Lung (tissue), 12 donors: ENCODE results near the gene LSM4. TPM values are rescaled to one million over a fixed set of nuclear protein-coding genes. Genes with fewer than 3 reads are reported as not detected.
A peak's percentile ranks its signal among the peaks of the same experiment; 100 is the strongest.

Experiments
- ATAC-seq: fragments of 200-7000 bp; cut with Tn5 transposase; one replicate; pipeline ENCODE4 v1.9.1; 2020; ENCODE audit warnings: moderate number of reproducible peaks; ENCODE audit not compliant: insufficient read depth, low FRiP score
- DNase-seq, 3 donors: peaks; one replicate each; pipeline ENCODE4 v3.0.0-alpha.2; 2013 to 2017
- H3K27ac ChIP-seq, 2 donors: one replicate each; pipeline ENCODE4 v1.5.1; 2013; ENCODE audit warnings: mild to moderate bottlenecking in 2 of 2, moderate library complexity in 2 of 2, control low read depth in 1 of 2, inconsistent platforms in 1 of 2, low read depth in 1 of 2, low read length in 1 of 2
- H3K27me3 ChIP-seq, 3 donors: one replicate each; pipeline ENCODE4 v1.5.1; 2013; ENCODE audit warnings: low read length in 2 of 3; ENCODE audit not compliant: control insufficient read depth in 3 of 3, insufficient read depth in 3 of 3
- H3K36me3 ChIP-seq, 4 donors: one replicate each; pipeline ENCODE4 v1.5.1; 2013; ENCODE audit warnings: low read length in 4 of 4, mild to moderate bottlenecking in 1 of 4, moderate library complexity in 1 of 4; ENCODE audit not compliant: control insufficient read depth in 4 of 4, insufficient read depth in 4 of 4
- H3K4me1 ChIP-seq, 5 donors: one replicate each; pipeline ENCODE4 v1.5.1; 2013; ENCODE audit warnings: low read length in 5 of 5, mild to moderate bottlenecking in 2 of 5, moderate library complexity in 1 of 5; ENCODE audit not compliant: control insufficient read depth in 5 of 5, insufficient read depth in 5 of 5
- H3K4me3 ChIP-seq: one replicate; pipeline ENCODE4 v1.5.1; 2013; ENCODE audit warnings: mild to moderate bottlenecking, control low read depth, moderate library complexity
- H3K9ac ChIP-seq, 2 donors: one replicate each; pipeline ENCODE4 v1.5.1; 2013; ENCODE audit warnings: low read length in 2 of 2, control low read depth in 1 of 2; ENCODE audit not compliant: insufficient read depth in 1 of 2
- H3K9me3 ChIP-seq, 4 donors: one replicate each; pipeline ENCODE4 v1.5.1; 2013; ENCODE audit warnings: low read length in 3 of 4, mild to moderate bottlenecking in 1 of 4, moderate library complexity in 1 of 4; ENCODE audit not compliant: control insufficient read depth in 4 of 4, insufficient read depth in 3 of 4
- WGBS, 2 donors: extraction: QIAGEN DNeasy Blood & Tissue Kit; methylation state at CpG; one replicate each; pipeline ENCODE4 v1.1.7; 2013; 5-methylcytosine and 5-hydroxymethylcytosine counted together
- polyA plus RNA-seq, 2 donors: library from polyadenylated mRNA; stranded (reverse); fragments of 200-250 nt; gene quantifications; one replicate each; pipeline ENCODE4 v1.2.1, GENCODE V29; 2013
- total RNA-seq, 2 donors: library from RNA; depleted of rRNA in 1 of 2; stranded (reverse); fragments of >200 nt in 1 of 2; gene quantifications; one replicate each; pipeline ENCODE4 v1.2.1, GENCODE V29; 2014 to 2021
- TF ChIP-seq, protein P1 (sequence below): IDR thresholded peaks from 2 replicates; pipeline ENCODE4 v1.5.1; 2012; ENCODE audit warnings: mild to moderate bottlenecking; ENCODE audit errors: control extremely low read depth, extremely low read depth
- donor health status: control.
- donor health status: control.
- donor health status: Bipolar disorder and iron deficiency.
- donor health status: healthy.
- donor health status: DM: yes; HTN: yes; CAD: no.

Gene LSM4
- total and polyA plus RNA-seq, 4 donors, result 67.7 to 217 (median 114) TPM

DNA sequence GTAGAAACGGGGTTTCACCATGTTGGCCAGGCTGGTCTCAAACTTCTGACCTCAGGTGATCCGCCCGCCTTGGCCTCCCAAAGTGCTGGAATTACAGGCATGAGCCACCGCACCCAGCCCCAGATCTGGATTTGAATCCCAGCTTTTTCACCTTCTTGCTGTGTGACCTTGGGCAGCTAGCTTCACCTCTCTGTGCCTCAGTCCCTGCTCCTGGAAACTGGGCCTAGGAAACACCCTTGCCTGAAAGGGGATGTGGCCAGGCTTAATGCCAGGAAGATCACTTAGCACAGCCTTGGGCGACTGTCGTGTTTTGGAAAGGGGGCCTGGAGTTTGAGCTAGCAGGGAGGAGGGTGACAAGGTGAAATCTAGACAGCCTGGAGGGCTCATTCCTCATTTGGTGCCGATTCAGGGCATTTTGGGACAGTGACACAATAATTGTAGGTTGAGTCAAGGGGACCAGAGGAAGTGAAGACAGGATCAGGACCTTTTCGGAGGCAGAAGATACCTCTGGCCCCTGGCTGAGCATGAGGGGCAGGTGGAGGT is 19.3 kb upstream of the LSM4 start:
- Histone ChIP-seq H3K4me3 (no peak overlapping the region), H3K27me3 (no peaks in the 10 kb centered on the region), H3K9me3 (no peaks in the 10 kb centered on the region), H3K36me3 (peaks cover 0 to 3% (median 0%) of the 10 kb centered on the region in 4 donors), H3K9ac (no peak overlapping the region), H3K27ac (no peak overlapping the region), H3K4me1 (peaks cover 0 to 22% (median 2%) of the 10 kb centered on the region in 5 donors)
- TF ChIP-seq, protein P1, sequence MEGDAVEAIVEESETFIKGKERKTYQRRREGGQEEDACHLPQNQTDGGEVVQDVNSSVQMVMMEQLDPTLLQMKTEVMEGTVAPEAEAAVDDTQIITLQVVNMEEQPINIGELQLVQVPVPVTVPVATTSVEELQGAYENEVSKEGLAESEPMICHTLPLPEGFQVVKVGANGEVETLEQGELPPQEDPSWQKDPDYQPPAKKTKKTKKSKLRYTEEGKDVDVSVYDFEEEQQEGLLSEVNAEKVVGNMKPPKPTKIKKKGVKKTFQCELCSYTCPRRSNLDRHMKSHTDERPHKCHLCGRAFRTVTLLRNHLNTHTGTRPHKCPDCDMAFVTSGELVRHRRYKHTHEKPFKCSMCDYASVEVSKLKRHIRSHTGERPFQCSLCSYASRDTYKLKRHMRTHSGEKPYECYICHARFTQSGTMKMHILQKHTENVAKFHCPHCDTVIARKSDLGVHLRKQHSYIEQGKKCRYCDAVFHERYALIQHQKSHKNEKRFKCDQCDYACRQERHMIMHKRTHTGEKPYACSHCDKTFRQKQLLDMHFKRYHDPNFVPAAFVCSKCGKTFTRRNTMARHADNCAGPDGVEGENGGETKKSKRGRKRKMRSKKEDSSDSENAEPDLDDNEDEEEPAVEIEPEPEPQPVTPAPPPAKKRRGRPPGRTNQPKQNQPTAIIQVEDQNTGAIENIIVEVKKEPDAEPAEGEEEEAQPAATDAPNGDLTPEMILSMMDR, result no peak
- WGBS, 2 donors, result 66 to 84% methylated on average over 8 of the region's 8 CpGs
- no peak for ATAC-seq
- DNase-seq, result no peak

DNA sequence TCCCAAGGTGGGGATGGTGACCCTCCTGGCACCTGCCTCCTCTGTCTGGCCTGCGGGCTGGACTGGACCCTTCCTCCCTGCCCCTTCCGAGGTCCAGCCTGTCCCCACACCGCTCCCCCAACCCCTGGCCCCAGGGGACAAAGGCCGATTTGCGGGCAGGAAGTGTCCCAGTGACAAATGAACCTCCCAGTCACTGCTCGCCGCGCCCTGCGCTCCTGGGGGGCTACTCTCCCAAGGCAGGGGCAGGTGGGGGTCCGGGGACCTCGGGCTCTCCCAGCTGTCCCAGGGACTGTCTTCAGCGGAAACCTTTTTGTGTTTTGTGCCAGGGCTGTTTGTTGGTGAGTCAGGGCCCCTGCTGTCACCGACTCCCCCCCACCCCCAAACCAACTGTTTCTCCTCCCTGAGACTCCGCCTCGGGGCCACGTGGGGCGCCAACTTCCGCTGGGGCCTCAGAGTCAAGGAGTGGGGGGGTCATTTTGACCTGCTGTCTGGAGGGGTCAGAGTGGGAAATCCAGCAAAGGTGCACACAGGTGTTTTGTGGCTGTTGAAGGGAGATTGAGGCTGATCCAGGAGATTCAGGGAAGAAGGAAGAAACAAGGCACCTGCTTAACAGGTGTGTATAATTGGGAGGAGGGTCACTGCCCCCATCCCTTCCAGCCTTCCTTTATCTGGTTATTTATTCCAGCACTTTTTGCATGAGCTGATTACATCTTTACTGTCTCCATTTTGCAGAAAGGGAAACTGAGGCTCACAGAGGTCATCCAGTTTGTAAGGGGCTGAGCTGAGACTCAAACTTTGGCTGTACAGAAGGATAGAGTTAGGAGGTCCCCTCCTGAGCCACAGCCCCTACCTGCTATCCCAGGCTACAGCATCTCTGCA is 18.4 kb upstream of the LSM4 start:
- Histone ChIP-seq H3K27me3 (no peaks in the 10 kb centered on the region), H3K4me1 (peaks cover 0 to 22% (median 2%) of the 10 kb centered on the region in 5 donors), H3K27ac (peak overlapping the region; percentile 72 to 87), H3K4me3 (peak overlapping the region; percentile 75), H3K9ac (no peak overlapping the region), H3K9me3 (no peaks in the 10 kb centered on the region), H3K36me3 (peaks cover 0 to 3% (median 0%) of the 10 kb centered on the region in 4 donors)
- TF ChIP-seq, protein P1, result no peak
- DNase-seq (peak; percentile 37 to 50 (median 49)), ATAC-seq (peak; percentile 81)
- WGBS, 2 donors, result 1 to 2% methylated on average over 15 to 18 of the region's 18 CpGs

DNA sequence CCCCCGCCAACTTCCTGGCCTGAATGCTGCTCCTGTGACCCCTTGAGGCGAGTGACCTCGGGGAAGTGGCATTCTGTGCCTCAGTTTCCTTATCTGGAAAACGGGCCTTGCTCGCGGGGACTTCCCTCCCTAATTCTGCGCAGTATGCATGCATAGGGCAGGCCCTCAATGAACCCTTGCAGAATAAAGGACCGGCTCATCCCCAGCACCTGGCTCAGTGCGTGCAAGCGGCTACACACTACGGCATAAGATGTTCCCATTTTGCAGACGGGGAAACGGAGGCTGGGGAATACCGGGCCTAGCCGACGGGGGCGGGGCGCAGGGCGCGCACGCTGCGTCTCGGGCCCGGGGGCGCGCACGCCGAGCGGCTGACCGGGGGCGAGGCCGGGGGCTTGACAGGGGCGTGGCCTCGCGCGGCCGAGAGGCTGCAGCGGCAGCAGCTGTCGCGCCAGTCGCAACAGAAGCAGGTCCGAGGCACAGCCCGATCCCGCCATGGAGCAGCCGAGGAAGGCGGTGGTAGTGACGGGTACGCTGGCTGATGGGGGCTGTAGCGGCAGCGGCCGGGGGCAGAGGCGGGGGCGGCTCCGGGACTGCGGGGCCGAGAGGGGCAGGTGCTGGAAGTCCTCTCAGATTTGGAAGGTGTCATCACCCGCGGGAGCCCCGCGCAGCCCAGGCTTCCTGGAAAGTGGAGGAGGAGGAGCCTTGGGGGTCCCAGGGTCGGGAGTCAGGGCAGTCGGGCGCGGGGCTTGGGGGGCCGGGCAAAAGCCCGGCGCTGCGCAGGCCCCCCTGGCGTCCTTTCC is 17.5 kb upstream of the LSM4 start, which contains the start of gene PGPEP1:
PGPEP1 (plus strand) TSS at position 409 of the 800 bp plus-strand sequence; CDS start at position 493, 84 bp downstream.
- Histone ChIP-seq H3K4me1 (peaks cover 0 to 22% (median 2%) of the 10 kb centered on the region in 5 donors), H3K9ac (peak within 1 kb of the TSS in 1 of 2 donors; percentile 82), H3K9me3 (no peaks in the 10 kb centered on the region), H3K27ac (peak within 1 kb of the TSS; percentile 72 to 87), H3K4me3 (peak within 1 kb of the TSS; percentile 75), H3K36me3 (peaks cover 0 to 3% (median 0%) of the 10 kb centered on the region in 4 donors), H3K27me3 (no peaks in the 10 kb centered on the region)
- ATAC-seq (peak; percentile 82), DNase-seq (peak; percentile 67 to 83 (median 74))
- WGBS, 2 donors, result 4 to 5% methylated on average over 55 to 69 of the region's 69 CpGs
- TF ChIP-seq, protein P1, result no peak
